OCI-LY1 (cell line): Measurements from ENCODE around the gene DEFB113.

Experiments used
- H2AFZ ChIP-seq: fragments of 200-600 bp; sonication (generic), shearing (Covaris generic); 2 replicates; pipeline ENCODE4 v1.6.0; 2014; ENCODE audit warnings: antibody characterized with exemption, mild to moderate bottlenecking, low read length
- H3F3A ChIP-seq: fragments of 200-600 bp; sonication (generic), shearing (Covaris generic); 2 replicates; pipeline ENCODE4 v1.6.0; 2014; ENCODE audit warnings: mild to moderate bottlenecking, antibody characterized with exemption, low read length, moderate library complexity; ENCODE audit not compliant: insufficient read depth
- H3K27ac ChIP-seq: fragments of 200-600 bp; sonication (generic); 2 replicates; pipeline ENCODE4 v1.5.1; 2014; ENCODE audit warnings: low read length, mixed run types, mild to moderate bottlenecking, low read depth; ENCODE audit not compliant: poor library complexity, severe bottlenecking
- H3K27me3 ChIP-seq: fragments of 200-600 bp; sonication (generic); 2 replicates; pipeline ENCODE4 v1.6.0; 2014; ENCODE audit warnings: antibody characterized with exemption, mild to moderate bottlenecking, low read length, moderate library complexity; ENCODE audit not compliant: insufficient read depth
- H3K36me3 ChIP-seq: fragments of 200-600 bp; sonication (generic); 2 replicates; pipeline ENCODE4 v1.6.1; 2014; ENCODE audit warnings: mild to moderate bottlenecking, antibody characterized with exemption, low read length, moderate library complexity, mixed read lengths; ENCODE audit not compliant: insufficient read depth
- H3K4me1 ChIP-seq: fragments of 200-600 bp; sonication (generic); 2 replicates; pipeline ENCODE4 v1.5.1; 2014; ENCODE audit warnings: mild to moderate bottlenecking, low read length, moderate library complexity; ENCODE audit not compliant: insufficient read depth, severe bottlenecking
- H3K4me2 ChIP-seq: fragments of 200-600 bp; sonication (generic), shearing (Covaris generic); 2 replicates; pipeline ENCODE4 v1.6.1; 2014; ENCODE audit warnings: low read length
- H3K4me3 ChIP-seq: fragments of 200-600 bp; sonication (generic); 2 replicates; pipeline ENCODE4 v1.5.1; 2014; ENCODE audit warnings: low read length, low read depth, mild to moderate bottlenecking, mixed read lengths; ENCODE audit not compliant: poor library complexity, severe bottlenecking
- H3K79me2 ChIP-seq: fragments of 200-600 bp; shearing (Covaris generic); 2 replicates; pipeline ENCODE4 v1.6.1; 2016; ENCODE audit warnings: mixed run types, low read length, mixed read lengths; ENCODE audit not compliant: insufficient read depth
- H3K9ac ChIP-seq: fragments of 200-600 bp; sonication (generic), shearing (Covaris generic); 2 replicates; pipeline ENCODE4 v1.6.1; 2014; ENCODE audit warnings: mild to moderate bottlenecking, low read length, mixed read lengths
- H3K9me2 ChIP-seq: fragments of 200-600 bp; sonication (generic), shearing (Covaris generic); 2 replicates; pipeline ENCODE4 v1.6.1; 2014; ENCODE audit warnings: low read depth, mild to moderate bottlenecking, low read length, mixed read lengths
- H3K9me3 ChIP-seq: fragments of 200-600 bp; shearing (Covaris generic); 2 replicates; pipeline ENCODE4 v1.6.1; 2014; ENCODE audit warnings: low read length, mixed read lengths
- H4K20me1 ChIP-seq: fragments of 200-600 bp; sonication (generic), shearing (Covaris generic); 2 replicates; pipeline ENCODE4 v1.6.0; 2016; ENCODE audit warnings: mild to moderate bottlenecking, low read length; ENCODE audit not compliant: insufficient read depth
- EZH2 ChIP-seq: fragments of 200-600 bp; sonication (generic), shearing (Covaris generic); IDR thresholded peaks from 2 replicates; pipeline ENCODE4 v1.8.0; 2017; ENCODE audit warnings: borderline replicate concordance, mixed run types, mild to moderate bottlenecking, antibody characterized with exemption, low read length, moderate library complexity, mixed read lengths
- TF ChIP-seq, protein P1 (sequence below): fragments of 200-600 bp; sonication (generic), shearing (Covaris generic); IDR thresholded peaks from 2 replicates; pipeline ENCODE4 v1.5.1; 2017; ENCODE audit warnings: mild to moderate bottlenecking, antibody characterized with exemption, low read length, moderate library complexity, mixed read lengths

Gene DEFB113

GRCh38 chr6:49964064-49964463 is 5.4 kb downstream of the DEFB113 start, which contains the start of gene DEFB114:
TSS of gene DEFB114 (minus strand) at chr6:49964164. CDS start at chr6:49964105, 59 bp downstream.
- no peaks in the 10 kb centered on the region for H3K4me1 ChIP-seq
- no peak within 1 kb of the TSS for H3K4me3 ChIP-seq

GRCh38 chr6:49958180-49958579 is 11.2 kb downstream of the DEFB113 start:
- no peaks in the 10 kb centered on the region for H3K36me3 ChIP-seq
- no peaks in the 10 kb centered on the region for H3K79me2 ChIP-seq
- H3K4me1 ChIP-seq = no peaks in the 10 kb centered on the region
- H3K27me3 ChIP-seq = no peaks in the 10 kb centered on the region
- H2AFZ ChIP-seq = no peak overlapping the region
- H3K4me3 ChIP-seq = no peak overlapping the region
- H4K20me1 ChIP-seq = no peaks in the 10 kb centered on the region
- TF ChIP-seq EZH2 = no peak
- no peaks in the 10 kb centered on the region for H3K9me2 ChIP-seq
- no peaks in the 10 kb centered on the region for H3F3A ChIP-seq
- H3K9me3 ChIP-seq = no peaks in the 10 kb centered on the region
- no peak overlapping the region for H3K27ac ChIP-seq
- no peak overlapping the region for H3K9ac ChIP-seq
- H3K4me2 ChIP-seq = no peak overlapping the region

More at GRCh38 chr6:49964064-49964463, 5.4 kb downstream of the DEFB113 start, which contains the start of gene DEFB114:
- TF ChIP-seq, protein P1, sequence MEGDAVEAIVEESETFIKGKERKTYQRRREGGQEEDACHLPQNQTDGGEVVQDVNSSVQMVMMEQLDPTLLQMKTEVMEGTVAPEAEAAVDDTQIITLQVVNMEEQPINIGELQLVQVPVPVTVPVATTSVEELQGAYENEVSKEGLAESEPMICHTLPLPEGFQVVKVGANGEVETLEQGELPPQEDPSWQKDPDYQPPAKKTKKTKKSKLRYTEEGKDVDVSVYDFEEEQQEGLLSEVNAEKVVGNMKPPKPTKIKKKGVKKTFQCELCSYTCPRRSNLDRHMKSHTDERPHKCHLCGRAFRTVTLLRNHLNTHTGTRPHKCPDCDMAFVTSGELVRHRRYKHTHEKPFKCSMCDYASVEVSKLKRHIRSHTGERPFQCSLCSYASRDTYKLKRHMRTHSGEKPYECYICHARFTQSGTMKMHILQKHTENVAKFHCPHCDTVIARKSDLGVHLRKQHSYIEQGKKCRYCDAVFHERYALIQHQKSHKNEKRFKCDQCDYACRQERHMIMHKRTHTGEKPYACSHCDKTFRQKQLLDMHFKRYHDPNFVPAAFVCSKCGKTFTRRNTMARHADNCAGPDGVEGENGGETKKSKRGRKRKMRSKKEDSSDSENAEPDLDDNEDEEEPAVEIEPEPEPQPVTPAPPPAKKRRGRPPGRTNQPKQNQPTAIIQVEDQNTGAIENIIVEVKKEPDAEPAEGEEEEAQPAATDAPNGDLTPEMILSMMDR = no peak
- no peak for TF ChIP-seq EZH2
- no peaks in the 10 kb centered on the region for H3K9me2 ChIP-seq
- H3K27me3 ChIP-seq = no peaks in the 10 kb centered on the region
- H3F3A ChIP-seq = no peaks in the 10 kb centered on the region
- H3K36me3 ChIP-seq = no peaks in the 10 kb centered on the region
- H3K4me2 ChIP-seq = no peak within 1 kb of the TSS
- H3K27ac ChIP-seq = no peak within 1 kb of the TSS
- no peaks in the 10 kb centered on the region for H3K79me2 ChIP-seq
- no peak within 1 kb of the TSS for H2AFZ ChIP-seq
- H3K9me3 ChIP-seq = no peaks in the 10 kb centered on the region
- no peaks in the 10 kb centered on the region for H4K20me1 ChIP-seq
- no peak within 1 kb of the TSS for H3K9ac ChIP-seq

DNA sequence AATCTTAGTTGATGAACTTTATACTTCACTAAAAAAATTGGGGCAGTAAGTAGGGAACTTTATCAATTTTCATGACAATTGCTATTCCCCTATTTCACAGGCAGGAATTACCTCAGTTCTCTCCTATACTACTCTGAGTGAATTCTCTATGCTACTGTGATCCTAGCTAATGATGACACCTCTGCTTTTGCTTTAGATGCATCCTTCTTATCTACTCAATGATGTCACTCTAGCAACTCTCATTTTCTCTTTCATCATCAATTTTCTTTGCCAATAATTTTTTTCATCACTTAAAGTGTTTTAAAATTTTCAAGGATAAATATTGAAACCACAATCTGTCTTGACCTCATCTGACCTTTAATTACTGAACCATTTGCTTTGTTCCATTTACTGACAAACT is 13.6 kb downstream of the DEFB113 start:
- Histone ChIP-seq H3K4me1 (no peaks in the 10 kb centered on the region), H2AFZ (no peak overlapping the region), H3K9ac (no peak overlapping the region), H3K79me2 (no peaks in the 10 kb centered on the region), H3K27me3 (no peaks in the 10 kb centered on the region), H3K4me3 (no peak overlapping the region), H3K4me2 (no peak overlapping the region), H4K20me1 (no peaks in the 10 kb centered on the region), H3K9me2 (no peaks in the 10 kb centered on the region), H3F3A (no peaks in the 10 kb centered on the region), H3K36me3 (no peaks in the 10 kb centered on the region), H3K27ac (no peak overlapping the region), H3K9me3 (no peaks in the 10 kb centered on the region)
- TF ChIP-seq, protein P1 = no peak
- no peak for TF ChIP-seq EZH2

DNA sequence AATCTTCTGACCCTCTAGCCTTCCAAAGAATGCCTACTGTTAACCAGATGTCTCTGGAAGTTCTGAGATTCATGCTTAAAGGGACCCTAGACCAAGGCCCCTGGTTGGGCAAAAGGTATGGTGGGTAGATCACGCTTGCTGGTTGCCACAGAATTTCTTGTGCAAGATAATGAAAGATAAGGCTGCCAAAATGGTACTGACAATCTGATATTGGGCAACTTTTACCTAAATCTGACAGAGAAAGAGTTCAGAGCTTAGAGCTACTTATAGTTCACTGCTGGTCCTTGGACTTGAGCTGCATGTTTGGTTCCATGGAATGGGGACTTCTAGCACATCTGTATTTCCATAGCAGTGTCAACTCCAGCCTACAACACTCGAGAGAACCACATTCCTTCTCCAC is 17.5 kb downstream of the DEFB113 start:
- H3F3A ChIP-seq = no peaks in the 10 kb centered on the region
- no peaks in the 10 kb centered on the region for H4K20me1 ChIP-seq
- H3K79me2 ChIP-seq = no peaks in the 10 kb centered on the region
- no peak overlapping the region for H3K27ac ChIP-seq
- no peaks in the 10 kb centered on the region for H3K36me3 ChIP-seq
- no peak for TF ChIP-seq EZH2
- TF ChIP-seq, protein P1 = no peak
- H3K4me1 ChIP-seq = no peaks in the 10 kb centered on the region
- no peak overlapping the region for H3K4me2 ChIP-seq
- no peak overlapping the region for H2AFZ ChIP-seq
- H3K4me3 ChIP-seq = no peak overlapping the region
- H3K9me2 ChIP-seq = no peaks in the 10 kb centered on the region
- no peaks in the 10 kb centered on the region for H3K27me3 ChIP-seq
- H3K9ac ChIP-seq = no peak overlapping the region
- H3K9me3 ChIP-seq = no peaks in the 10 kb centered on the region
